GM19025 (cell line): ENCODE measurements around the gene STIL.
"Not testable (repeated sequence)": the region's sequence is repeated elsewhere in the genome, so short reads cannot be mapped to it uniquely, and the experiment has no call there.

Experiments
- ATAC-seq: cut with Tn5 transposase; IDR thresholded peaks from one replicate; pipeline ENCODE4 v1.9.1; 2021; ENCODE audit warnings: mild to moderate bottlenecking, low read depth, moderate library complexity; ENCODE audit not compliant: unreplicated experiment

Gene STIL

GRCh38 chr1:47323599-47324031, 9.7 kb upstream of the STIL start:
- ATAC-seq = no peak

GRCh38 chr1:47319968-47320367, 6.0 kb upstream of the STIL start:
- ATAC-seq = not testable (repeated sequence)

- no peak for ATAC-seq
Measured at GRCh38 chr1:47317841-47318240, 3.9 kb upstream of the STIL start.

GRCh38 chr1:47309427-47309826, 4.5 kb downstream of the STIL start:
- no peak for ATAC-seq

- no peak for ATAC-seq
Measured at GRCh38 chr1:47302472-47302871, 11.5 kb downstream of the STIL start.

- no peak for ATAC-seq
Measured at GRCh38 chr1:47298025-47298699, 15.8 kb downstream of the STIL start.

GRCh38 chr1:47295579-47295978, 18.4 kb downstream of the STIL start:
- ATAC-seq = no peak

- ATAC-seq = not testable (repeated sequence)
Measured at GRCh38 chr1:47294863-47295262, 19.1 kb downstream of the STIL start.

GRCh38 chr1:47288116-47288515, 25.8 kb downstream of the STIL start:
- not testable (repeated sequence) for ATAC-seq

GRCh38 chr1:47280142-47280541, 33.8 kb downstream of the STIL start:
- no peak for ATAC-seq

GRCh38 chr1:47276850-47277249, 37.1 kb downstream of the STIL start:
- no peak for ATAC-seq

GRCh38 chr1:47275811-47276210, 38.1 kb downstream of the STIL start:
- not testable (repeated sequence) for ATAC-seq

- not testable (repeated sequence) for ATAC-seq
Measured at GRCh38 chr1:47265529-47265928, 48.4 kb downstream of the STIL start.

GRCh38 chr1:47262787-47263413, 51.0 kb downstream of the STIL start:
- no peak for ATAC-seq

GRCh38 chr1:47257224-47257623, 56.7 kb downstream of the STIL start:
- ATAC-seq = no peak

GRCh38 chr1:47252795-47253194, 61.2 kb downstream of the STIL start:
- ATAC-seq = no peak

GRCh38 chr1:47252369-47252768, 61.6 kb downstream of the STIL start:
- no peak for ATAC-seq

- no peak for ATAC-seq
Measured at GRCh38 chr1:47249755-47250154, 64.2 kb downstream of the STIL start.

GRCh38 chr1:47244339-47244862, 69.5 kb downstream of the STIL start:
- ATAC-seq = no peak

GRCh38 chr1:47243910-47244309, 70.0 kb downstream of the STIL start:
- ATAC-seq = no peak

GRCh38 chr1:47241114-47242113, 72.5 kb downstream of the STIL start:
- ATAC-seq = no peak
